Natural killer cell (primary cell): ENCODE results near the gene CYYR1. TPM values are rescaled to one million over a fixed set of nuclear protein-coding genes. Genes with fewer than 3 reads are reported as not detected.

Experiments
- ATAC-seq, 3 donors: fragments of 150-1000 bp in 2 of 3; fragments of 200-7000 bp in 1 of 3; cut with Tn5 transposase; 1 replicate in 1 of 3; 2 replicates in 2 of 3; pipeline ENCODE4 v1.10.0; 2021; ENCODE audit warnings: mild to moderate bottlenecking in 2 of 3, moderate library complexity in 2 of 3
- DNase-seq, 2 donors: peaks; one replicate each; pipeline versions ENCODE4 v3.0.0 to v3.0.0-alpha.2; 2013 to 2021; ENCODE audit warnings: mixed read lengths in 1 of 2
- H3K27ac ChIP-seq: one replicate; pipeline ENCODE4 v1.5.1; 2013; ENCODE audit warnings: mild to moderate bottlenecking, low read length
- H3K27me3 ChIP-seq: one replicate; pipeline ENCODE4 v1.6.1; 2013; ENCODE audit warnings: low read length; ENCODE audit not compliant: control insufficient read depth, insufficient read depth
- H3K36me3 ChIP-seq: one replicate; pipeline ENCODE4 v1.6.1; 2013; ENCODE audit warnings: low read length; ENCODE audit not compliant: control insufficient read depth, insufficient read depth
- H3K4me1 ChIP-seq: one replicate; pipeline ENCODE4 v1.6.1; 2013; ENCODE audit warnings: low read length; ENCODE audit not compliant: control insufficient read depth, insufficient read depth
- H3K4me3 ChIP-seq: one replicate; pipeline ENCODE4 v1.5.1; 2013; ENCODE audit warnings: low read length
- H3K9me3 ChIP-seq: one replicate; pipeline ENCODE4 v1.6.1; 2013; ENCODE audit warnings: low read length; ENCODE audit not compliant: control insufficient read depth, insufficient read depth
- H3K27ac Mint-ChIP-seq, 2 donors: one replicate each; pipeline ENCODE4 v1.8.0; 2022; ENCODE audit warnings: mild to moderate bottlenecking in 2 of 2, mixed read lengths in 2 of 2, moderate library complexity in 1 of 2
- H3K27me3 Mint-ChIP-seq, 2 donors: one replicate each; pipeline ENCODE4 v1.8.0; 2022; ENCODE audit warnings: low read depth in 2 of 2, mixed read lengths in 2 of 2
- H3K36me3 Mint-ChIP-seq: one replicate; pipeline ENCODE4 v1.8.0; 2022; ENCODE audit warnings: mixed read lengths
- H3K4me1 Mint-ChIP-seq, 2 donors: one replicate each; pipeline ENCODE4 v1.8.0; 2022; ENCODE audit warnings: mixed read lengths in 2 of 2
- H3K4me3 Mint-ChIP-seq: one replicate; pipeline ENCODE4 v1.8.0; 2022; ENCODE audit warnings: mild to moderate bottlenecking, moderate library complexity, mixed read lengths
- H3K9me3 Mint-ChIP-seq, 2 donors: one replicate each; pipeline ENCODE4 v1.8.0; 2022; ENCODE audit warnings: mixed read lengths in 2 of 2
- CTCF ChIP-seq: fragments of 200-600 bp; IDR thresholded peaks from one replicate; pipeline ENCODE4 v1.8.0; 2022; ENCODE audit warnings: antibody characterized with exemption
- WGBS: methylation state at CpG from one replicate; pipeline ENCODE4 v1.1.7; 2013; ENCODE audit warnings: missing lambda C conversion rate; ENCODE audit not compliant: insufficient coverage; 5-methylcytosine and 5-hydroxymethylcytosine counted together
- intact Hi-C: fragments of 100-400 bp; cut with micrococcal nuclease; formaldehyde crosslinking; loops from one replicate; pipeline ENCODE4 v1.14.2; 2022
- total RNA-seq, 4 donors: library from RNA; stranded (reverse); fragments of 120-200 nt in 1 of 4; gene quantifications; one replicate each; pipeline versions ENCODE4 v1.2.3 to v1.2.4, GENCODE V29; 2013 to 2022

Gene CYYR1
- total RNA-seq, 3 donors from 2014 or later (not counting 1 experiment from before 2014, with no cell fraction given): not detected

DNA sequence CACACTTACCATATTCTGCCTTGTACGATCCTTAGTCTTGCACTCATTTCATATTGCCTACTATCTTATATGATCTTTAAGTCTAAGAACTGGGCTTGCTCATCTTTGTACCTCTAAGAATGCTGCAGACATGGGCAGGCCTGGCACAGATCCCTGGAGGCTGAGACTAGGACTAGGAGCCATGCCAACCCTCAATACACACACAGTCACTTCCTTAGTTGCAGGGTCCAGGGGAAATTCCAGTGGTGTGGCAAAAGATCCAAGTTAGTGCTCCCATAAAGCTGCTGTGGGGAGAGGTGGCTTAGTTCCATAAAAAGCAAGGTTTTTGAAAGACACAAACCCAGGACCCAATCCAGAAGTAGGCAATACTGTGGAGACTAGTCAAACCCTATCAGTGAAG, 59.9 kb downstream of the CYYR1 start:
- Mint-ChIP-seq H3K4me3 (no peak overlapping the region), H3K36me3 (no peaks in the 10 kb centered on the region), H3K27me3 (no peaks in the 10 kb centered on the region), H3K9me3 (peaks cover 0 to 10% of the 10 kb centered on the region in 2 donors), H3K4me1 (no peaks in the 10 kb centered on the region), H3K27ac (no peak overlapping the region)
- Histone ChIP-seq H3K4me1 (no peaks in the 10 kb centered on the region), H3K27ac (no peak overlapping the region), H3K4me3 (no peak overlapping the region), H3K36me3 (no peaks in the 10 kb centered on the region), H3K27me3 (no peaks in the 10 kb centered on the region), H3K9me3 (no peaks in the 10 kb centered on the region)
- WGBS: 100% methylated on average over 1 of the region's 1 CpG
- intact Hi-C loops: no loop called here
- TF ChIP-seq CTCF: no peak
- ATAC-seq (no peak), DNase-seq (no peak)

- TF ChIP-seq CTCF: no peak
- no peaks in the 10 kb centered on the region for H3K4me1 ChIP-seq
- Mint-ChIP-seq H3K9me3 (peaks cover 0 to 12% of the 10 kb centered on the region in 2 donors), H3K4me1 (no peaks in the 10 kb centered on the region), H3K27me3 (no peaks in the 10 kb centered on the region), H3K4me3 (no peak overlapping the region), H3K36me3 (no peaks in the 10 kb centered on the region), H3K27ac (no peak overlapping the region)
- no peaks in the 10 kb centered on the region for H3K27me3 ChIP-seq
- no peak overlapping the region for H3K4me3 ChIP-seq
- ATAC-seq: no peak
- H3K27ac ChIP-seq: no peak overlapping the region
- 82% methylated on average over 5 of the region's 5 CpGs for WGBS
- intact Hi-C loops: no loop called here
- H3K9me3 ChIP-seq: no peaks in the 10 kb centered on the region
- DNase-seq: no peak
- no peaks in the 10 kb centered on the region for H3K36me3 ChIP-seq
Observed at GRCh38 chr21:26512664-26513063, 60.4 kb downstream of the CYYR1 start.

DNA sequence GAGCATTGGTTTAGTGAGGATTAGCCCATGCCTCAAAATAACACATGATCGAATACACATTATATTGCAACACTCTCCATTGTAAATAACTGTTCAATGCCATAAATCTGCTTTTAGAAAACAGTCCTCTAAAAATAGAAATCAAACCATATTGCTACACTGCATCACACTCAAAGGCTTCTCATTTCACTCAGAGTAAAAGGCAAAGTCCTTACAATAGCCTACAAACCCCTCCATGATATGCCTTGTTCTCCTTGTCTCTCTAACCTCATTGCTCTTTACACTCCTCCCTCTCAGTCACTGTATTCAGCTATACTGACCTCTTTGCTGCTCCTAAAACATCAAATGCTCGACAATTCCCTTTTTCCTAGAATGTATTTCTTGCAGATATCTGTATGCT, 64.2 kb downstream of the CYYR1 start:
- H3K4me1 Mint-ChIP-seq: no peaks in the 10 kb centered on the region
- ATAC-seq: no peak
- no peak overlapping the region for H3K27ac ChIP-seq
- H3K9me3 Mint-ChIP-seq: peaks cover 0 to 10% of the 10 kb centered on the region in 2 donors
- H3K36me3 Mint-ChIP-seq: no peaks in the 10 kb centered on the region
- H3K4me3 ChIP-seq: no peak overlapping the region
- no peaks in the 10 kb centered on the region for H3K27me3 ChIP-seq
- 87% methylated on average over 2 of the region's 2 CpGs for WGBS
- H3K27me3 Mint-ChIP-seq: no peaks in the 10 kb centered on the region
- no peaks in the 10 kb centered on the region for H3K9me3 ChIP-seq
- no peaks in the 10 kb centered on the region for H3K4me1 ChIP-seq
- intact Hi-C loops: no loop called here
- H3K27ac Mint-ChIP-seq: no peak overlapping the region
- H3K4me3 Mint-ChIP-seq: no peak overlapping the region
- no peaks in the 10 kb centered on the region for H3K36me3 ChIP-seq
- DNase-seq: no peak
- TF ChIP-seq CTCF: no peak

DNA sequence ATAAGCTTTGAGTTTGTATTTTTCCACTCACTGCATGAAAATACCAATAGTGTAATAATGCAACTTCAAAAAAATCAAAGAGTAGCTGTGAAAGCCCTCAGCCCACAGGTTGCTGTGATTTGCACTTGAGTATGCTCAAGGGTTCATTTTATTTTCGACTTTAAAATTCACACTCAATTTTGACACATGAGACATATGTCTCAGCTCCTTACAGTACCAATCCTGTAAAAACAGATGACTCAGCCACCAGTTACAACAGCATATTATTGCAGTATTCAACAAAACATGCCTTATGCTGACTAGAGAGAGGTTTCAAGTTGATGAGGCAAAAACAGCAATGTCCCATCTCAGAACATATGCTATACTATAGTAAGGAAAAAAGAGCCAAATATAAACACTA, 66.1 kb downstream of the CYYR1 start:
- Mint-ChIP-seq H3K4me3 (no peak overlapping the region), H3K9me3 (peaks cover 0 to 7% of the 10 kb centered on the region in 2 donors), H3K27ac (no peak overlapping the region), H3K4me1 (no peaks in the 10 kb centered on the region), H3K27me3 (no peaks in the 10 kb centered on the region), H3K36me3 (no peaks in the 10 kb centered on the region)
- ATAC-seq (no peak), DNase-seq (no peak)
- H3K36me3 ChIP-seq: no peaks in the 10 kb centered on the region
- no peaks in the 10 kb centered on the region for H3K27me3 ChIP-seq
- H3K4me1 ChIP-seq: no peaks in the 10 kb centered on the region
- no peak for TF ChIP-seq CTCF
- intact Hi-C loops: no loop called here
- 70% methylated on average over 1 of the region's 1 CpG for WGBS
- no peak overlapping the region for H3K27ac ChIP-seq
- no peak overlapping the region for H3K4me3 ChIP-seq
- no peaks in the 10 kb centered on the region for H3K9me3 ChIP-seq
